B cell (primary cell): ENCODE measurements around the gene UNC79.

Experiments used
- CTCF ChIP-seq: fragments of 200-600 bp; IDR thresholded peaks from one replicate; pipeline ENCODE4 v1.8.0; 2022; ENCODE audit warnings: antibody characterized with exemption, mild to moderate bottlenecking
- EZH2 ChIP-seq: IDR thresholded peaks from 2 replicates; pipeline ENCODE4 v1.6.1; 2012; ENCODE audit warnings: borderline replicate concordance, low read depth, mild to moderate bottlenecking, moderate library complexity, low read length; ENCODE audit not compliant: insufficient read depth, poor library complexity, severe bottlenecking

GRCh38 chr14:93690146-93690545, 259.4 kb downstream of the UNC79 start:
- TF ChIP-seq CTCF (no peak), EZH2 (no peak)
